Stimulated activated CD4-positive, alpha-beta T cell treated with anti-CD3 and anti-CD28 coated beads, Interleukin-12 subunit alpha, Interleukin-12 subunit beta, amount 100 ng/mL, for 24 hours (primary cell): ENCODE results near the gene MACF1.

Experiments used
- DNase-seq, 2 experiments: peaks; one replicate each; pipeline ENCODE4 v3.0.0-alpha.2; 2020; ENCODE audit warnings: low read depth in 2 of 2

The MACF1 gene

GRCh38 chr1:39266792-39267191, 62.3 kb downstream of the MACF1 start:
- no peak for DNase-seq

DNA sequence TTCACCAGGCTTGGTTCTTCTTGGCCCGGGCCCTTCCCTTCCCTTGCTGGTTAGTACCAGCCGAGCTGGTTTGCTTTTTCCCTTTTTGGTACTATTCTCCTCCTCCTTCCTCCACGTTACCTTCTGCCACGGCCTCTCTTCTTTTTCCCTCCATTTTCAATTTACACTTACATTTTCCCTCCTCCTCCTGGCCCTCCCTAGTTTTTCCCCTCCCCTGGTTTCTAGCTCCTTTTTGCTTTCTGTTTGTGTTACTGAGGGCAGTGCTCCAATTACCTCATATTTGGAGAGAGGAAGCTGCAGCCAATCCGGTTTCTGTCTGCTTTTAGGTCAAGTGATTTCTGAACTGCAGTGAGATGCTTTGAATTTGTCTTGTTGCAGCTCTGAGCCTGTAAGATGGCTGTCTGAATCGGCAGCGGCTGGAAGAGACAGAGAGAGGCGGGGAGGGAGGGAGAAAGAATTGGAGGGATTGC, 63.7 kb downstream of the MACF1 start:
- no peak for DNase-seq

- DNase-seq = no peak
These were observed 64.4 kb downstream of the MACF1 start for GRCh38 chr1:39268906-39269305.

- no peak for DNase-seq
These were observed 64.9 kb downstream of the MACF1 start for GRCh38 chr1:39269349-39269748.

DNA sequence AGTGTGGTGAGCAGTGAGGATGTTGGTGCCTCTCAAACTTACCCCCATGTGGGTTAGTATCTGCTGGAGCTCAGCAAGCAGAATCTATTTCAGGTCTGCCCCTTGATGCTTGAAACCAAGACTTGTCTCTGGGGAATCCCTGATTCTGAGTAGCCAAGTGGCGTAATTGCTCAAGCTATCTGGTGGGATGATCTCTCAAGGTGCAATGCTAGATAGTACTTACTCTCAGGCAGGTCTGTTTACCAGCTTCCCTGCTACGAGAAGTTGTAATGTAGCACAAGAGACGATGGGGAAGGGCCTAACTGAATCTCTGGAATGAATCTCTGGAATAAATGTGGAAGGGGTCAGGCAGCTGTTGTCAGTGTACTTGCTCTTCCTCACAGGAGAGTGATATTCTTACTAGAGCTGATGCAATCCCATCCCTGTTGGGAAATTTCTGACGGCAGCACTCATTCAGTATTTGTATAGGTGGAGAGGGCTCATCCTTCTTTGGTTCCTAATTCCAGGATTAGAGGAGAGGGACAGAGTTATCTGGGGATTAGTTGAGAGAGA, 65.4 kb downstream of the MACF1 start:
- DNase-seq = no peak

GRCh38 chr1:39270368-39270767, 65.9 kb downstream of the MACF1 start:
- no peak for DNase-seq

GRCh38 chr1:39272027-39272797, 67.7 kb downstream of the MACF1 start:
- no peak for DNase-seq

DNA sequence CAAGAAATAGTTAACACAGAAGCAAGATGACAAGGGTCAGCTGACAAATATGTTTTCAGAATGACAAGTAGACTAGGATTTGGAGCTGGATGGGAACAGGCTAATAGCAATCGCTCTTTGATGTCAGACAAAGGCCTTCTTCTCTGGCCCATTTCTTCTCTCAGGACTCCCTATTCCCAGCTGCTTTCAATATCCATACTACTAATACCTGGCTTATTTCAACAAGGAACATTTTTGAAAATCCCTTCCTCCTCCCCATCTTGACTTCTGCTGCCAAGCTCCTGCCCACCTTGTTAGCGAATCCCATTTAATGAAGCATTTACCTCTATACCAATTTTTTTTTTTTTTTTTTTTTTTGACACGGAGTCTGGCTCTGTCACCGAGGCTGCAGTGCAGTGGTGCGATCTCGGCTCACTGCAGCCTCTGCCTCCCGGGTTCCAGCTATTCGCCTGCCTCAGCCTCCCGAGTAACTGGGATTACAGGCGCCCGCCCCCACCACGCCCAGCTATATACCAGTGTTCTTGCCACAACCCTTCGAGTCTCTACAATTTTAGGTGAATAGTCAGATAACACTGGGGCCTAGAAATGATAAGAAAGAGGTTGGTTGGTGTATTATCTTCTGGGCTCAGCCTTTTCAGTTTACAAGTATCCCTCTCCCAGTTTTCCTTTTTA, 68.4 kb downstream of the MACF1 start:
- no peak for DNase-seq

DNA sequence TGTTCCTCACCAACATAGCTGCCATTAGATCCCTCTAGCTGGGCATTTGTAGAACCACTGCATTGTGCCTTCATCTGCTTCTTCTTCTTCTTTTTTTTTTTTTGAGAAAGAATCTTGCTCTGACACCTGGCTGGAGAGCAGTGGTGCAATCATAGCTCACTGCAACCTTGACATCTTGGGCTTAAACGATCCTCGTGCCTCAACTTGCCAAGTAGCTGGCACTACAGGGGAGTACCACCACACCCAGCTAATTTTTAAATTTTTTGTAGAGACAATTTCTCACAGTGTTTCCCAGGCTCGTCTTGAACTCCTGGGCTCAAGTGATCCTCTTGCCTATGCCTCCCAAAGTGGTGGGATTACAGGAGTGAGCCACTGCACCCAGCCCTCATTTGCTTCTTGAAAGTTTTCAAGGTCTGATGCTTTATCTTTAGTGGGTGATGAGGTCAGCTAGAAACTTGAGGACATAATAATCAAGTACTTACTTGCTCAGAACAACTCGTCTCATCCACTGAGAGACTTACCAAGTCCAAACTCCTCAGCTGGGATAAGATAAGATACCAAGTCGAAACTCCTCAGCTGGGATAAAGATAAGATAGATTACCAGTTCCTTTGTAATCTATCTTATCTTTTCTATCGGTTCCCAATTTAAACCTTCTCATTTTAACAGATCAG, 71.5 kb downstream of the MACF1 start:
- DNase-seq = no peak

DNA sequence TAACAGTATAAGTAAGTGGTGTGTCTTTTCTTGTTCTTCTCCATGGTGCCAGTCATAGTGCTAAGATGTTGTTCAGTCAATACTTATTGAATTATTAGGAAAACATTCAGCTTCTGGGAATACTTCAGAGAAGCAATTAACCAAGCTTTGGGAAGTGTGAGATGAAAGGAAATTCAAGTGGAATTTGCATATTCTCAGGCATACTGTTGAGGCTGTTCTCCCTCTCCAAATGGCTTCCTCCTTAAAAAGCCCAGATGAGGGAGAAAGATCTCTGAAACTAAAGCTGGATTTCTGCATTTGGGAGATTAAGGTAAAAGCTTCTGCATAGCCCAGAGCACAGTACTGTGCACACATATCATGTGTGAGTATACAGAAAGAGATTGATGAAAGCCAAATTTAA, 73.4 kb downstream of the MACF1 start:
- DNase-seq = no peak

DNA sequence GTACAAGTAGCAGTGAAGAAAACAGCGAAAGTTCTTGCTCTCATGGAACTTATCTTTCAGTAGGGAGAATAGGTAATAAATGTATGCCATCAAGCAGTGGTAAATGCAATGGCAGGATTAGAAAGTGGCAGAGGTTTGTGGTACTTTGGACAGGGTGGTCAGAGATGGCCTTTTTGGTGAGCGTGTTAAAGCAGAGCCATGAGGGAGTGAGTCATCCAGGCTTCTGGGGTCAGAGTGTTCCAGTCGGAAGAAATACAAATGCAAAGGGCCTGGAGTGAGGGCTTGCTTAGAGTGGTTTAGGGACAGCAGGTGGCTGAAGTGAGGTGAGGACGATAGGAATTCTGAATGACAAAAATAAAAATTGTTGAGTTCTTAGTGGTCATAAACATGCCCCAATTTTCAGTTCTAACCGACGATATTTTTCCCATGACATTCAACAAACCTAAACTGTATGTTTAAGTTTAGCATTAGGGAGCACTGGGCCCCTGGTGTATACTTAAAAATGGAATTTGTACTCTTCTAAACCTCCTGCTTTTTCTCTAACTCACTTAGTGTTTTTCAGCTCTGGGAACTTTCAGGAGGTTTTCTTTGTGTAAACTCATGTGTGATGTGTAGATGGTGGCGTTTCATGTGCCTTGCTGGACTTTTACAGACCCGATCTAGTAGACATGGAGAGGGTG, 78.2 kb downstream of the MACF1 start:
- no peak for DNase-seq

DNA sequence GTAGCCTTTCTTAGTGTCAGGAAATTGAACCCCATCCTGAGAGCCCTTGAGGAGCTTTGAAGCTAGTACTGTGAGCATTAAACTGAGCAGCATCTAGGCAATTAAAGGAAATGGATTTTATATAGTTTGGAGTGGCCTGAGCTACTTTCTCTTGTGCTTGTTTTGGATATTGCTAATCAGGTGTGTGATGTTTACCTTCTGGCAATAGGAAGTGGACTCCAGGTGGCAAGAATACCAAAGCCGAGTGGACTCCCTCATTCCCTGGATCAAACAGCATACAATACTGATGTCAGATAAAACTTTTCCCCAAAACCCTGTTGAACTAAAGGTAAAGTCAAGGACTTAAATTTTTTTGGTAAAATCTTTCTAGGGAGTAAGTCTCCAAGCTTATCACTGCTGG, 79.4 kb downstream of the MACF1 start:
- no peak for DNase-seq

DNA sequence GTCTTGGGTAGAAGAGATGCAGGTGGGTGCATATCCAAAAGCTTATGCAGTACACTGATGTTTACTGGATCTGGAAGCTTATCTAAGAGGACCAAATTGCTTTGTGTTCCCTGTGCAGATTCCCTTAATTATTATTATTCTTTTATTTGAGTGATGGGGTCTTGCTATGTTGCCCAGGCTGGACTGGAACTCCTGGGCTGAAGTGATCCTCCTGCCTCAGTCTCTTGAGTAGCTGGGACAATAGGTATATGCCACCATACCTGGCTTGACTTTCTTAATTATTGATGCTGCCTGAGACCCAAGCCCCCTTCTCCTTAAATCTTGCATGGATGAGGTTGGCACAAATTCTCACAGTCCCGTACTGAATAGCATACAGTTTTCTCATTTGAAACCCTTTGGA, 83.0 kb downstream of the MACF1 start:
- DNase-seq = no peak

DNA sequence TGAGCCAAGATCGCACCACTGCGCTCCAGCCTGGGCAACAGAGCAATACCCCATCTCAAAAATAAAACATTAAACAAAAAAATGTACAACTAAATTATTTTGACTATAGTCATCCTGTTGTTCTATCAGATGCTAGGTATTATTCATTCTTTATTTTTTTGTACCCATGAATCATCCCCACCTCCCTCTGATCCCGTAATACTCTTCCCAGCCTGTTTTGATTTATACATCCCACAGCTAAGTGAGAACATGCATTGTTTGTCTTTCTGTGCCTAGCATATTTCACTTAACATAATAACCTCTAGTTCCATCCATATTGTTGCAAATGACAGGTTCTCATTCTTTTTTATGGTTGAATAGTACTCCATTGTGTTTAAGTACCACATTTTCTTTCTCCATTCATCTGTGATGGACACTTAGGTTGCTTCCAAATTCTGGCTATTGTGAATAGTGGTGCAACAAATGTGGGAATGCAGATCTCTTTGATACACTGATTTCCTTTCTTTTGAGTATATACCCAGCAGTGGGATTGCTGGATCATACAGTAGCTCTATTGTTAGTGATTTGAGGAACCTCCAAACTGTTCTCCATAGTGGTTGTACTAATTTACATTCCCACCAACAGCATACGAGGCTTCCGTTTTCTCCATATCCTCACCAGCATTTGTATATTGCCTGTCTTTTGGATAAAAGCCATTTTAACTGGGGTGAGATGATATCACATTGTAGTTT, 84.4 kb downstream of the MACF1 start:
- no peak for DNase-seq

GRCh38 chr1:39292401-39292800, 87.9 kb downstream of the MACF1 start:
- DNase-seq = no peak

DNA sequence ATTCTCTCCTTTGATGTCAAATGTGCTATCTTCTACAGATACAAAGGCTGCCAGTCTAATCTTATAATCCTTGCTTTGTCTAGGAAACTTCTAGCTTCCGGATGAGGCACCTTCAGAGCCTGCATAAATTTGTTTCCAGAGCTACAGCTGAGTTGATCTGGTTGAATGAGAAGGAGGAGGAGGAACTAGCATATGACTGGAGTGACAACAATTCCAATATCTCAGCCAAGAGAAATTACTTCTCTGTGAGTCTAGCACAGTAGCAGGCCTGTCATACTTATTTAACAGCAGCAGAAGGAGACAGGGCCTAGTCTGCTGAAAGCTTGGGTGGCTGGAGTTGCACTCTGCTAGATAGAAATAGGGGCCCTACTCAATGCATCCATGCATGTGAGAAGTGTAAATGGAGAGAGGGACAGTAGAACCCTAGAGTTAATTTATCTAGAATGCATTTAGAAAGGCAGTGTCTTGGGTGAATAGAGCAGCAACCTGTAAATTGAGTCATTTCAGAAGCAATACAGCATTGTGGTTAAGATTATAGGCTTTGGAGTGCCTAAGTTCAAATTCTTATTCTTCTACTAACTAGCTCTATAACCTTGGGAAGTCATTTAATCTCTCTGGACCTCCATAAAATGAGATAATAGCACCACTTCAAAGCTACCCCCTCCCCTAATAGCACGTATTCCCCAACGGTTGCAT, 89.0 kb downstream of the MACF1 start:
- DNase-seq = no peak

DNA sequence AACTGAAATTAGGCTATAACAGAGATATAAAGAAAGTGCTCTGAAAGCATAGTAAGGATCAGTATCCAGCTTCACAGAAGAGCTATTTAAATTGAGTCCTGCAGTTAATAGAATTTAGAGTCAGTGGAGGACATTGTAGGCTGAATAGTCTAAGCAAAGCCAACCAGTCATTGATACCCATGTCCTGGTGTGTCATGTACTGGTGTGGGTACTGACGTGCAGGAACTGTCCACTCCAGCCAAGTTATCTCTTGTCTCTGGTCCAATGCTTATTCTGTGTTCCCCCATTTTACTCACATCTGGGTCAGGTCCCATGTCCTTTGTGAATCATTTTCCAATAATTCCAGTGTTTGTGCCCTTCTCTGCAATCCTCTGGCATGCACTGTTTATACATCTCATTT, 90.0 kb downstream of the MACF1 start:
- DNase-seq = no peak

DNA sequence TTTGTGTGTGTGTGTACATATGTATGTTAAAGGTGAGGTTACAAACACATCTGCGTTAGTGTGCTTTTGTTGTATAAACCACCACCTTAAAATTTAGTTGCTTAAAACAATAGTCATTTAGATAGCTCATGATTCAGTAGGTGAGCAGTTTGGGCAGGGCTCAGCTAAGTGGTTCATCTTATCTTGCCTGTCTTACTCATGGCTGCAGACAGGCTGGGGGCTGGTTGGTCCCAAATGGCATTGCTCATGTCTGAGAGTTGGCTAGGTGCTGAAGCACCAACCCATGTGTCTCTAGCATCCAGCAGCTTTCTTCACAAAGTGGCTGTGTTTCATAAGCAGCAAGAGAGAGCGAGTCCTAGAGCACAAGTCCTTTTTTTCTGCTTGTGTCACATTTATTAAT, 91.4 kb downstream of the MACF1 start:
- no peak for DNase-seq

GRCh38 chr1:39297551-39297950, 93.1 kb downstream of the MACF1 start:
- DNase-seq = no peak

- no peak for DNase-seq
These were observed 97.1 kb downstream of the MACF1 start for GRCh38 chr1:39301606-39302005.

GRCh38 chr1:39305555-39305954, 101.1 kb downstream of the MACF1 start:
- DNase-seq = no peak
